Lung (tissue), 12 donors: ENCODE data around the gene PSMB8. TPM values are rescaled to one million over a fixed set of nuclear protein-coding genes. Genes with fewer than 3 reads are reported as not detected.

ENCODE experiments used
- ATAC-seq: fragments of 200-7000 bp; cut with Tn5 transposase; one replicate; pipeline ENCODE4 v1.9.1; 2020; ENCODE audit warnings: moderate number of reproducible peaks; ENCODE audit not compliant: insufficient read depth, low FRiP score
- DNase-seq, 3 donors: peaks; one replicate each; pipeline ENCODE4 v3.0.0-alpha.2; 2013 to 2017
- H3K27ac ChIP-seq, 2 donors: one replicate each; pipeline ENCODE4 v1.5.1; 2013; ENCODE audit warnings: mild to moderate bottlenecking in 2 of 2, moderate library complexity in 2 of 2, control low read depth in 1 of 2, inconsistent platforms in 1 of 2, low read depth in 1 of 2, low read length in 1 of 2
- H3K27me3 ChIP-seq, 3 donors: one replicate each; pipeline ENCODE4 v1.5.1; 2013; ENCODE audit warnings: low read length in 2 of 3; ENCODE audit not compliant: control insufficient read depth in 3 of 3, insufficient read depth in 3 of 3
- H3K36me3 ChIP-seq, 4 donors: one replicate each; pipeline ENCODE4 v1.5.1; 2013; ENCODE audit warnings: low read length in 4 of 4, mild to moderate bottlenecking in 1 of 4, moderate library complexity in 1 of 4; ENCODE audit not compliant: control insufficient read depth in 4 of 4, insufficient read depth in 4 of 4
- H3K4me1 ChIP-seq, 5 donors: one replicate each; pipeline ENCODE4 v1.5.1; 2013; ENCODE audit warnings: low read length in 5 of 5, mild to moderate bottlenecking in 2 of 5, moderate library complexity in 1 of 5; ENCODE audit not compliant: control insufficient read depth in 5 of 5, insufficient read depth in 5 of 5
- H3K4me3 ChIP-seq: one replicate; pipeline ENCODE4 v1.5.1; 2013; ENCODE audit warnings: mild to moderate bottlenecking, control low read depth, moderate library complexity
- H3K9ac ChIP-seq, 2 donors: one replicate each; pipeline ENCODE4 v1.5.1; 2013; ENCODE audit warnings: low read length in 2 of 2, control low read depth in 1 of 2; ENCODE audit not compliant: insufficient read depth in 1 of 2
- H3K9me3 ChIP-seq, 4 donors: one replicate each; pipeline ENCODE4 v1.5.1; 2013; ENCODE audit warnings: low read length in 3 of 4, mild to moderate bottlenecking in 1 of 4, moderate library complexity in 1 of 4; ENCODE audit not compliant: control insufficient read depth in 4 of 4, insufficient read depth in 3 of 4
- CTCF ChIP-seq: IDR thresholded peaks from 2 replicates; pipeline ENCODE4 v1.5.1; 2012; ENCODE audit warnings: mild to moderate bottlenecking; ENCODE audit errors: control extremely low read depth, extremely low read depth
- WGBS, 2 donors: extraction: QIAGEN DNeasy Blood & Tissue Kit; methylation state at CpG; one replicate each; pipeline ENCODE4 v1.1.7; 2013; 5-methylcytosine and 5-hydroxymethylcytosine counted together
- polyA plus RNA-seq, 2 donors: library from polyadenylated mRNA; stranded (reverse); fragments of 200-250 nt; gene quantifications; one replicate each; pipeline ENCODE4 v1.2.1, GENCODE V29; 2013
- total RNA-seq, 2 donors: library from RNA; depleted of rRNA in 1 of 2; stranded (reverse); fragments of >200 nt in 1 of 2; gene quantifications; one replicate each; pipeline ENCODE4 v1.2.1, GENCODE V29; 2014 to 2021
- donor health status: control.
- donor health status: control.
- donor health status: Bipolar disorder and iron deficiency.
- donor health status: healthy.
- donor health status: DM: yes; HTN: yes; CAD: no.

The PSMB8 gene
- total and polyA plus RNA-seq, 4 donors = 40.4 to 216 (median 105) TPM

GRCh38 chr6:32832535-32832934 is 11.3 kb downstream of the PSMB8 start:
- Histone ChIP-seq H3K9me3 (no peaks in the 10 kb centered on the region), H3K9ac (no peak overlapping the region), H3K27me3 (no peaks in the 10 kb centered on the region), H3K36me3 (peaks cover 7 to 35% (median 10%) of the 10 kb centered on the region in 4 donors), H3K4me3 (no peak overlapping the region), H3K4me1 (peaks cover 0 to 3% (median 0%) of the 10 kb centered on the region in 5 donors), H3K27ac (no peak overlapping the region)
- no peak for DNase-seq
- no peak for TF ChIP-seq CTCF
- 74 to 85% methylated on average over 13 of the region's 13 CpGs for WGBS, 2 donors
- no peak for ATAC-seq

GRCh38 chr6:32830936-32831335 is 12.9 kb downstream of the PSMB8 start:
- no peak for TF ChIP-seq CTCF
- Histone ChIP-seq H3K36me3 (peaks cover 7 to 36% (median 10%) of the 10 kb centered on the region in 4 donors), H3K27me3 (no peaks in the 10 kb centered on the region), H3K27ac (no peak overlapping the region), H3K4me1 (no peaks in the 10 kb centered on the region), H3K4me3 (no peak overlapping the region), H3K9ac (no peak overlapping the region), H3K9me3 (no peaks in the 10 kb centered on the region)
- 84% methylated on average over 5 of the region's 5 CpGs for WGBS, 2 donors
- DNase-seq (no peak), ATAC-seq (no peak)

GRCh38 chr6:32830017-32830416 is 13.8 kb downstream of the PSMB8 start:
- Histone ChIP-seq H3K9me3 (no peaks in the 10 kb centered on the region), H3K9ac (no peak overlapping the region), H3K36me3 (peaks cover 5 to 31% (median 10%) of the 10 kb centered on the region in 4 donors), H3K27me3 (no peaks in the 10 kb centered on the region), H3K4me1 (no peaks in the 10 kb centered on the region), H3K4me3 (no peak overlapping the region), H3K27ac (no peak overlapping the region)
- no peak for DNase-seq
- 96 to 97% methylated on average over 5 of the region's 5 CpGs for WGBS, 2 donors
- no peak for ATAC-seq
- no peak for TF ChIP-seq CTCF

- H3K4me1 ChIP-seq = no peaks in the 10 kb centered on the region
- H3K4me3 ChIP-seq = no peak overlapping the region
- peaks cover 5 to 29% (median 10%) of the 10 kb centered on the region in 4 donors for H3K36me3 ChIP-seq
- TF ChIP-seq CTCF = no peak
- no peak overlapping the region for H3K27ac ChIP-seq
- H3K9ac ChIP-seq = no peak overlapping the region
- H3K9me3 ChIP-seq = no peaks in the 10 kb centered on the region
- 70 to 72% methylated on average over 7 of the region's 7 CpGs for WGBS, 2 donors
- ATAC-seq (no peak), DNase-seq (no peak)
- H3K27me3 ChIP-seq = no peaks in the 10 kb centered on the region
Observed at GRCh38 chr6:32829495-32829894, 14.4 kb downstream of the PSMB8 start.
